ENCODE measurements around the gene SPI1.

The SPI1 gene

DNA sequence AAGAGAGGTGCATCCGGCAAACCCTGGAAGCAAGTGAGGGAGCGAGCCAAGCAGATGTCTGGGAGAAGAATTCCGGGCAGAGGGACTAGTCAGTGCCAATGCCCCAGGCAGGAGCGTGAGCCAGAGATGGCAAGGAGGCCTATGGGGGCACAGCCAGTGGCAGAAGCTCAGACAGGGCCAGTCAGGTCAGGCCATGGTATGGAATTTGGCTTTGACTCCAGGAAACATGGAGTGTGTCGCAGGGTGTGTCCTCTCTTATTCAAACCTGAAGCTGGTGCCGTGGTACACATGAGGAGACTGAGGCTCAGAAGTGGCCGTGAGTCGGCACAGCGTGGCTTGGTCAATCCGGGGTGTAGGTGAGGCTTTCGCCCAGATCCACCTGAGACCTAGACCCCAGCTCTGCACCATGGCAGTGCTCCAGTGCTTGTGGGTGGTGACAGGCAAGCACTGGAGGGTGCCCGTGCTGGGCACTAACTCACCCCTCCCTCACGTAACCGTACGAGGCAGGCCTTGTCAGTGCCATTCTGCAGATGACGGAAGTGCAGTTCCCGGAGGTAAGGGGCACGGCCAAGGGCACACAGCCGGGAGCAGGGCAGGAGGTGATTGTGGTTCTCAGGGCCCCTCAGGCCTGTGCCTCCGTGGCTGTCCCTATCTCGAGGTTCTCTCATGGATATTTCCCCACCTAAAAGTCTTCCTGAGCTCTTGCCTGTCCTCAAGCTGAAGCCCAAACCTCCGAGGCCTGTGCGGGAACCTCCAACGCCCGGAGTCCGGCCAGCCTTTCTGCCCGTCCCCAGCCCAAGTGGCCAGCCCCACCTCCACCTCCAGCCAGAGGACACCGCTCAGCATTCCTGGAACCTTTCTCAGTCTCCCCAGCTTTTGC is 10.6 kb upstream of the SPI1 start:
- DNase-seq (ENCODE audit: low spot score), result no peak

DNA sequence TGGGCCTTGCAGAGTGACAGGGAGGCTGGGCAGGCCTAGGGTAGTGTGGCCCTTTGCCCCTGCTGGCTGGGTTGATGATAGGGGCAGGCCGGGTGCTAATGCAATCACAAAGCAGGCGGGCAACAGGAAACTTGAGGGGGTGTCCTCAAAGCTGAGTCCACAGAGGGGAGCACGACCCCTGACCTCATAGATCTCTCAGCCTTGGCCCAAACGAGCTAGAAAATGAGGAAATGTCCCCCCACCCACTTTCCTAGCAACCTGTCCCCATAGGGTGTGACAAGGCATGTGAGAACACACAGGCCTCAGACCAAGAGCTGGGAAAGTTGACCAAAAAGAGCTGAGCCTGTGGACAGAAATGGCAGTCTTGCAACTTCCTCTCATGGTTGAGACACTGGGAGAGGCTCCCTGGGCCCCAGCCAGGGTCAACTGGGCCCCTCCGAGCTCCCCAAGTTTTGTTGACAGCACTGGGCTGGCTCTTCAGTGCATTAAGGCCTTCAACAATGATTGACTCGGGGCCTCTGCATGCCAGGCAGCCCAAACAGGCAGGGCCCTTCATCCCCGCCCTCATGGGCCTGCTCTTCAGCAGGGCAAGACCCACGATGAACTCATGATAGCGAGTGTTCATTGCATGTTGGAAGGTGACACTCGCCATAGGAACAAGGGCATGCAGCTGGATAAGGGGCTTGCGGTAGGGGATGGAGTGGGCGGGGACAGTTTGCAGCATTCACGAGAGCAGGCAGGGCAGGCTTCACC is 9.8 kb upstream of the SPI1 start:
- no peak for DNase-seq (ENCODE audit: low spot score)

DNA sequence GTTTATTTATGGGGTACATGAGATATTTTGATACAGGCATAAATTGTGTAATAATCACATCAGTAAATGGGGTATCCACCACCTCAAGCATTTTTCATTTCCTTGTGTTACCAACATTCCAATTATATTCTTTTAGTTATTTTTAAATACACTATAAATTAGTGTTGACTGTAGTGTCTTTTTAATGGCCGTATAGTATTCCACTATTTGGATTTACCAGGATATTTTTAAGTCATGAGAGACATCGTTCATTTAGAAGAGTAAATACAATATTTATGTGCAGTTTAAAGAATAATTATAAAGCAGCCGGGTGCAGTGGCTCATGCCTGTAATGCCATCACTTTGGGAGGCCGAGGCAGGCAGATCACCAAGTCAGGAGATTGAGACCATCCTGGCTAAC is 6.2 kb upstream of the SPI1 start:
- no peak for DNase-seq (ENCODE audit: low spot score)

DNA sequence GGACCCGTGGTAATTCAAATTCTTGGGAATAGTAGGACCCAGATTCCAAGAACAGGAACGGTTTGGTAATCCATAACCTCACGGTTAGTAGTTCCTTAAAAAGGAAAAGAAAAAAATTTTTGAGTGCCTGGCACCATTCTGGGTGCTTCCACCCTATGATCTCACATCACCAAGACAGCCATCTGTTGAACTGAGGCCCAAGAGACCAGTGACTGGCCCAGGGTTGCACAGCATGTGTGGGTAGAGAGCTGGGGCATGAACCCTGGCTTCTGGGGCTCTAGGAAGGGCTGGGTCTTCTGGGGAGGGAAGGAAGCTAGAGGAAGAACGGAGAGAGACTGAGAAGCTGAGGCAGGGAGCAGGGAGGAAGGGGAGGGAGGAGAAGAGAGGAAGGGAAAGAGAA is 4.7 kb upstream of the SPI1 start:
- DNase-seq (ENCODE audit: low spot score), result no peak

DNA sequence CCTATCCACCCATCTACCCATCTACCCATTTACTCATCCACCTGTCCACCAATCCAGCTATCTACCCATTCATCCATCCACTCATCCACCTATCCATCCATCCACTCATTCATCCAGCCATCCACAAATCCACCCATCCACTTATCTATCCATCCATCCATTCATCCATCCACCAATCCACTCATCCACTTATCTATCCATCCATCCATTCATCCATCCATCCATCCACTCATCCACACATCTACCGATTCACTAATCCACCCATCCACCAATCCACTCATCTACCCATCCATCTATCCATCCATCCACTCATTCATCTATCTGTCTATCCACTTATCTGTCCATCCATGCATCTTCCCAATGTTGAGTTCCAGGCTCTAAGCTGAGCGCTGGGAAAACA is 1.7 kb upstream of the SPI1 start:
- DNase-seq (ENCODE audit: low spot score), result no peak

DNA sequence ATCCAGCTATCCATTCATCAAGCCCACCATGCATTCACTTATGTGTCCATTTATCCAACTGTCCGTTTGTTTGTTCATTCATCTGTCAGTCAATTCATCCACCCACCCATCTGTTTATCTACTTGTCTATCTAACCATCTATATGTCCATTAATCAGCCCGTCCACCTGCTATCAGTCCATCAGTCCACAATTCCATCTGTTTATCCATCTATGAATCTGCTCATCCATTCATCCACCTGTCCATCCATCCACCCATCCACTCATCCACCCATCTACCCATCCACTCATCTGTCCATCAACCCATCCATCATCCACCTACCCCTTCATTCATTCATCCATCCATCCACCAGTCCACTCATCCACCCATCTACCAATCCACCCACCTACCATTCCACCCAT is 970 bp upstream of the SPI1 start:
- no peak for DNase-seq (ENCODE audit: low spot score)

DNA sequence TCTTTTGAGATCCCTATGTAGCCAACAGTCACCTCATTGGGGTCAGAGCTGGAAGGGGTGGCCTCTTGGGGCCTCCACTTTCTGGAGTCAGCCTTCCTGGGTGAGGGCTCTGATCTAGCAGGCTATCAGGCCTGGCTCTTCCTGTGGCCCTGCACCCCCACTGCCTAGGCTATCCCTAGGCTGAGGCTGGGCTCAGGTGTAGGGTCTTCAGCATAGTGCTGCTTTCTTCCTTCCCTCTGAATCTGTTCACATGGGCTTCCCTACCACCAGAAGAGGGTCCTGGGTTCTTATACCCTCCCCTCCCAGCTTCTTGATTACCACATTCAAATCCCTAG is 456 bp upstream of the SPI1 start:
- DNase-seq (ENCODE audit: low spot score), result no peak

DNA sequence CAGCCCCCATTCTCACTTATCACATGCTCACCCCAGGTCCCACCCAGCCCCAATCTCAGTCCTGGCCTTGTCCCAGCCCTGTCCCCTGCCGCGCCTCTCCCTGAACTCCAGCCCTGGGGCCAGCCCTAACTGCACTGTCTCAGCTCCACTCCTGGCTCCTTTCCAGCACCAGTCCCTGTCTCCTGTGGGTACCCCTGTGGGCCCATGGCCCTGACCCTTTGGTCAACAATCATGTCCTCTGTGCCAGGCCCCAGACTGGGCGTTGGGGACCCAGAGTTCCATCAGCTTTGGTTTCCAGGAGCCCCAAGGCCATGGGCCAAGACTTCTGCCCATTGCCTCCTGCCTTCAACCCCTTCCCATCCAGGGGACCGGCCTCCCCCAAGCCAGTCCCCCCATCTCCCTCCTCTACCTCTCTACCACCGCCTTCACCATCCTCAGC is 757 bp downstream of the SPI1 start:
- DNase-seq (ENCODE audit: low spot score), result no peak

DNA sequence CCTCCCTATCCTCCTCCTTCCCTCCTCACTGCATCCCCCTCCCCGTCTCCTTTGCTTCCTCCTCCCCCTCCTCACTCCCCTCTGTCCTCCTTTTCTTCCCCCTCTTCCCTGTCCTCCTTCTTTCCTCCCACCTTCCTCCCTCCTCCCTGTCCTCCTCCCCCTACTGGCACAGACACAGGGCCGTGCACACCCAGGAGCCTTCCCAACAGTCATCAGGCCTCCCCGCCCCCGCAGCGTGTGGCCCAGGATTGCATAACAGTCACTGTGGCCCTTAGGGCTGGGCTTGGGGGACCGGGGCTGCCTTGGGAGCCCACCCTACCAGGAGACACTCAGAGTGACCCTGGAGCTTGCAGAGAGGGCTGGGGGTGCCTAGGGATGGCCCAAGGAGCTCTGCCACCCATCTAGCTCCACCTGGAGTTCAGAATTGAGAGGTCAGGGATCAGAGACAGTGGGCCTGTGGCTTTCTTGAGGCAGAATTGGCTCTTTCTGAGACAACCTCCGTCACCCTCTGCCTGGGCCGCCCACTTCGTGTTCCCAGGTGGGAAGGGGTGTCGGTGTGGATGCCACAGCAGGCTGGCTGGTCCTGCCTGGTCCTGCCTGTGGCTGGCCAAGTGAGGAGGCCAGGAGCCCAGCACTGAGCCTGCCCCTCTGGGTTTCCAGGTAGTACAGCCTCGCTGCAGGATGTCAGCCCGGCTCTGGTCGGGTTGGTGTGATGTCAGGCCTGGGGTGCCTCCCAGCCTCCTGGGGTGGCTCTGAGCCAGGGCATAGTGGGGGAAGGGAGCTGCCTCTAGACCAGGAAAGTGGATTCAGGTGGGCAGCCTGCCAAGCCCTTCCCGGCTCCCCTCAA is 1.6 kb downstream of the SPI1 start:
- DNase-seq (ENCODE audit: low spot score), result no peak

DNA sequence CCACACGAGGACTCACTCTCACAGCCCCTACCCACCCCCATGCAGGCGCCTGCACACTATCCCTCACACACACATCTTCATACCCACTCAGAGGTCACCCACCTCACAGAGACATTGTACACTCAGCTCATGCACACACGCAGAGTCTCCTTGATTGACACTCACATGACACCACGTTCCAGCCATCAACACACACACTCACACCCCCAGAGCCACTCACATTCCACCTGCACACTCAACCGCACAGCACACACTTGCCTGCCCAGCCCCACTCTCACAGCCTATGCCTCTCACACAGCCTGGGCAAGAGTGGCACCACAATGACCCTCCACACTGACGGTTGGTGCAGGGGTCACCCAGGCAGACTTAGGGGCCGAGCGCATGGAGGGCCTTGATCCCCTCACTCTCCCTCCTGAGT is 2.2 kb downstream of the SPI1 start:
- no peak for DNase-seq (ENCODE audit: low spot score)

DNA sequence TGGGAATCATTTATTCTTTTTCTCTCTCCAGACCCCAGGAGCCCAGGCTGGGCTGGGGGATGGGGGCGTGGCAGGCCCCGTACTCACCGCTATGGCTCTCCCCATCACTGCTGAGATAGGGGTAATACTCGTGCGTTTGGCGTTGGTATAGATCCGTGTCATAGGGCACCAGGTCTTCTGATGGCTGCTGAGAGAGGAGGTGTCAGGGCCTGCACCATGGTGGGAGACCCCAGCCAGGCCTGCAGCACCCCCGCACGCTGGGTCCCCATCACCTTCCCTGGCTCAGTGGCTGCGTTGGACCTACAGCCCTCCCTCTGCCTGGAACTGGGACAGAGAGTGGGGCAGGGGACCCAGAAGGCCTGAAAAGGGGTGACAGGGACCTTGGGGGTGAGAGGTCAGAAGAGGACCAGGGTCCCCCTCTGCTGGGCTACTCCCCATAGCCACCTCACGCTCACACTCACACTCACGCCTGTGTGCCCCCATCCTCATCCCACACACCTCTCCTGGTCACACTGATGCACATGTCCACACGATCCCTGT is 2.7 kb downstream of the SPI1 start:
- DNase-seq (ENCODE audit: low spot score), result no peak

DNA sequence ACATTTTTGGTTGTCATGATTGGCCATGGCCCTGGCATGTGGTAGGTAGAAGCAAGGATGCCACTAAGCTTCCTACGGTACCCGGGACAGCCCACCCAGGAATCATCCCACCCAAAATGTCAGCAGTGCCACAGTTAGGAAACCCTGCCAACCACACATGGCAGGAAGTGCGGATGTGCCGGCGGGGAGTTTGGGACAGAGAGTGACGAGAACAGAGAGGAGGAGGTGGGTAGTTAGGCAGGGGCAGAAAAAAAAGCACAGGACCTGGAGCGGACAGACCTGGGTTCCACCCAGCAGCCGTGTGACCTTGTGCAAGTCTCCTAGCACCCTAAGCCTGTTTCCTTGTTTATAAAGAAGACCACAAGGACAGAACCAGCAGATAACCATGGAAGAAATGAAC is 3.3 kb downstream of the SPI1 start:
- DNase-seq (ENCODE audit: low spot score), result no peak

DNA sequence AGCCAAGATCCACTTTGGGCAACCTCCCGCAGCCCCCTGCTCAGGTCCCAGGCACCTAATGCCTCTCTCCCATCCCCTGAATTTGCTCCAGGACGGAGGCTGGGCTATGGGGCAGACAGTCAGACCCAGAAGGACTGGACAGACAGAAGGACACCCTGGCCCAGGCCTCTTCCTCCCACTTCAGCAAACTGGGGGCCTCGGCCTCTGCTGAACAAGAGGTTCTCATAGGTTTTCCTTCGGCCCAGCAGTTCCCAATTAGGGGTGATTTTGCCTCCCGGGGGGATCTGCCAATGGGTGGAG is 3.7 kb downstream of the SPI1 start:
- DNase-seq (ENCODE audit: low spot score), result no peak

DNA sequence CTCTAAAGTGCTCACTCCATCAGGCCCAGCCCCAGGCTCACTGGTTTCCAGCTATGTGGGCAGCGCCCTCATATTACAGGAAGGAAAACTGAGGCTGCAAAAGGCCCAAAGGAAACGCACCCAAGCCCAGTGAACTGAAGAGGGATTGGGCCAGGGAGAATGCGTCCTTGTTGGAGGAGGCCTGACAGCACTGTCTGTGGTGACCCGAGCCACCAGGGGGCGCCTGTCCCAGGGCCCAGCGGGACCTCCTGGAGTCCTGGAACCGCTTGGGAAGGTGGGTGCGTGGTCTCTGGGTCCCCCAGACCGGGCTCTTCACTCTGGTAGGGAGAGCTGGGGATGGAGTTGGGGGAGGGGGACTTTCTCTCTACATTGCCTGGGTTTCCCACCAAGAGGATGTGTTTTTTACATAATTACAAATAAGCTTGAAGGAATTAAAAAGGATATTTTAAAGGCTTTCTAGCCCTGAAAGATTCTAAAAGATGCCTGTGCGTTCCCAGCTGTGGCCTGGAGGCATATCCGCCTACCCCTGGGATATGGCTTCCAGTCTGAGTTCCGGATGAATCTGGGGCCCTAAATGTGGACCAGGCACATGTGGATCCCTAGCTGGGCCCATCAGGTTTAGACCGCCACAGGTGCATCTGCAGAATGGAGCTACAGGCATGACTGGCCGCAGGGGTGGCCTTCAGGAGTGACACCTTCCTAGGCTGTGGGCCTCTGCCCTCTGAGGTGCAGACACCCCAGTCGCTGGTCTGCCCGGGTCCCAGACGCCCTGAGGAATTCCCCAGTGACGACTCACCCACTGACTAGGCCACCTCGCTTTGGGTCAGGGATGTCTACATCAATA is 4.2 kb downstream of the SPI1 start:
- peak; percentile 84 for DNase-seq (ENCODE audit: low spot score)

DNA sequence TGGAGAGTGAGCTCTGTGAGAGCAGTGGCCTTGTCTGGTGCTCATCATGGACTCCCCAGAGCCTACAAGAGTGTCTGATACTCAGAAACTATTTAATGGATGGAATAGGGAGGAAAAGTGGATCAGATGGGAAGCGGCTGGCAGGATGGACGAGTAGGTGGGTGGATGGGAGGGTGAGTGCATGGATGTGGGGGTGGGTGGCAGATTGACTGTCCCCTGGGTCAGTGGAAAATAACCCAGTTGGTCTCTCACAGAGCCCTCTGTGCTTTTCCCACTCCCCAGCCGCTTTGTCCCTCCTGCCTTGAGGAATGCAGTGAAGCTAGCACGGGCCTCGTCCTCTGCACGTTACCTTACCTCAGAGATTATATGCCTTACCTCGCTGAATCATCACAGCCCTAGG is 5.9 kb downstream of the SPI1 start:
- no peak for DNase-seq (ENCODE audit: low spot score)

DNA sequence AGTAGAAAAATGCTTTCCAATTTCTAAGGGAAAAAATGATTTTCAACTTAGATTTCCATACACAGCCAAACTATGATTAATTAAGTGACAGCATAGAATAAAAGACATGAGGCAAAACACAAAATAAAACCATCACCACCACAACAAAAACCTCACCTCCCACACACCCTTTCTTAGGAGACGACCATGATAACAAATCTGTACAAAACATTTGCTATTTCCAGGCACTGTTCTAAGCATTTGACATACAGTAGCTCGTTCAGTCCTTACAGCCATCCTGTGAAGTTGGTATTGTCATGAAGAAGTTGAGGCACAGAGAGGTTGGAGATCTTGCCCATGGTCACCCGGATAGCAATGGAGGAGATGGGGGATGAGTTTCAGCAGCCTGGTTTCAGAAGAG is 8.7 kb downstream of the SPI1 start:
- no peak for DNase-seq (ENCODE audit: low spot score)

DNA sequence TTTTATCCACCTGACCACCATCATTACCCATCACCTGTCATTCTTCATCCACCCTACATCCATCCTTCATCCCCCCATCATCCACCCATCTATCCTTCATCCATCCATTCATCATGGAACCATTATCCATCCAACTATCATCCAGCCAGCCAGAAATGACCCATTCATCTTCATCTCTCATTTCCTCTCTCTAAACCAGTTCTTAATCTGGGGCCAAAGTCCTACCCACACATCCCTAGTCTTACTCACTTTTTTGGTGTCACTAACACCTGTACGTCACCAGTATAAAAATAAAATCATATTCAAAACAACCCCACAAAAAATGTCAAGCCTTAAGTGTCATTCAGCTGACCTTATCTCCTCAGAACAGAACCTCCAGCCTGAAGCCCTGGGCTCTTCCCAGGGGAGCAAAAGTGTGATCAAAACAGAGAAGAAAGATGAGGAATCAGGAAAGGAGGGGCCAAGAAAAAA is 12.3 kb downstream of the SPI1 start:
- no peak for DNase-seq (ENCODE audit: low spot score)

DNA sequence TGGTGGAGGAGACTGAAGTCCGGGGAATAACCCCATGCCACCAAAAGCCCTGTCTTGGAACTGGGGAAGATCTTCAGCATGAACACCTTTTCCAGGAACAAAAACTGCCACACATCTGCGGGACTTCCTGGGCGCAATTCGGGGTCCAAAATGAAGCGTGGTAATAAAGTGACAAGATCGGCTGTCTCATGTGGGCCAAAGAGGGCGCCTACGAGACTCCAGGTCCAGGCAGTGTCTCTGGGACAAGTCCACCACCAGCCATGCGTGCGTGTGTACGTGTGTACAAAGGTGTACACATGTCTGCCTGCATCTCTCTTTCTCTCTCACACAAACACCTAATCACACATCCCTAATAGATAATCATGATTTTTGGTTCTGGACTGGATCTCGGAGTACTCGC is 16.9 kb downstream of the SPI1 start:
- no peak for DNase-seq (ENCODE audit: low spot score)

DNA sequence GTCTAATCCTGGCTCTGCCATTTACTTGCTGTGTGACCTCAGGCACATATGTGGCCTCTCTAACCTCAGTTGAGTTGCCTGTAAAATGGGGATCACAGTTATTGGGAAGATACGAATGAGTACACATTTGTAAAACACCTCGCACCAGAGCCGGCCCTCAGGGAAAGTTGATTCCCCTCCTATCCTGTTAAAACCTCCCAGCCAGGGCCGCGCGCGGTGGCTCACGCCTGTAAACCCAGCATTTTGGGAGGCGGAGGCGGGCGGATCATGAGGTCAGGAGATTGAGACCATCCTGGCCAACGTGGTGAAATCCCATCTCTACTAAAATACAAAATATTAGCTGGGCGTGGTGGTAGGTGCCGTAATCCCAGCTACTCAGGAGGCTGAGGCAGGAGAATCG is 18.0 kb downstream of the SPI1 start:
- no peak for DNase-seq (ENCODE audit: low spot score)

DNA sequence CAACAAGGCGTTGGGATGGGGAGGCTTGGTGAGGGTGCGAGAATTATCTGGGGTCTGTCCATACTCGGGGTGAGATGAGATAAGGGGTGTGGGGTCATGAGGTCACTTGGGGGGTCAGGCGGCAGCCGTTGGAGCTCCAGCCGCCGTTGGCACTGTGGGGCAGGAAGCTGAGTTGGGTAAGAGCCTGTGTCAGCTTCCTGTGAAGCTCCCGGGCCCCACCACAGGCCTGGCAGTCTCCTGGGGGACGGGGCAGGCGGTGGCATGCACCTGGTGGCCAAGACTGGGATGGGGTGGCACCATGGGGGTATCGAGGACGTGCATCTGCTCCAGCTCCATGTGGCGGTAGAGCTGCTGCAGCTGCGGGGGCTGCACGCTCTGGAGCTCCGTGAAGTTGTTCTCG is 18.8 kb downstream of the SPI1 start:
- DNase-seq (ENCODE audit: low spot score), result no peak

DNA sequence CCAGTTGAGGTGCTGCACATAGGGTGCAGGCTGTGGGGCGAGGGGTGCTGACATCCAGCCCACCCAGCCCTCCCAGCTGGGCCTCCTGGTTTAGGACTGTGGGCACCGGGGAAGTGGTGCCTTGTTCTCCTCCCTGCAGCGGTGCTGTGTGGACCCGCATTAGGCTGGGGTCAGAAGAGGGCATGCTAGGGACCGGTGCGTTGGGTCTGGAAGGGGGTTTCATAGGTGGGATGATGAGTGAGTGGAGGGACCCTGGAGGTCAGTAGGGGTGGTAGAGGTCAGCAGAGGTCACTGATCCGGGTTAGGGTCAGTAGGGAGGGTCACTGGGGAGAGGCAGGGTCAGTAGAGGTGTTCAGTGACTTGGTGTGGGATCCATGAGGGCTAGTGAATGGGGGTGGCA is 19.2 kb downstream of the SPI1 start:
- DNase-seq (ENCODE audit: low spot score), result no peak

DNA sequence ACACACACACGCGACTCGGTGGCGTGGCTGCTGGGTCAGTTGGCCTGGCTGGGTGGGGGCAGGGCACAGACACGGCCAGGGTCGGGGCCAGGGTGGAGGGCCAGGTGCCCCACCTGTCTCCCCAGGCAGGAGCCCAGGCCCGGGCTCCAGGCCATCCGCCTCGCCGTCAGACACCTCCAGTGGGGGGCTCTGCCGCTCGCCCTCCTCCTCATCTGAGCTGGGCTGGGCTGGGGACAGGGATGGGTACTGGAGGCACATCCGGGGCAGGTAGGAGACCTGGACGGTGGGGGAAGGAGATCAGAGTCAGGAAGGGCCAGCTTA is 19.7 kb downstream of the SPI1 start:
- DNase-seq (ENCODE audit: low spot score), result no peak

All from CD4-positive, alpha-beta T cell treated with Interleukin-15 for 4 hours (primary cell).